Fibroblast of lung (primary cell): ENCODE data around the gene ASPHD2. TPM values are rescaled to one million over a fixed set of nuclear protein-coding genes. Genes with fewer than 3 reads are reported as not detected.

Source experiments
- DNase-seq, 2 donors: peaks; one replicate each; pipeline versions ENCODE4 v3.0.0 to v3.0.0-alpha.2; 2010; ENCODE audit warnings: low read depth in 2 of 2
- H2AFZ ChIP-seq: 2 replicates; pipeline ENCODE4 v1.5.1; 2012; ENCODE audit warnings: low read length, control low read depth, inconsistent platforms
- H3K27ac ChIP-seq: 2 replicates; pipeline ENCODE4 v1.5.1; 2011; ENCODE audit warnings: low read length, control low read depth; ENCODE audit not compliant: insufficient read depth
- H3K27me3 ChIP-seq: 2 replicates; pipeline ENCODE4 v1.5.1; 2011; ENCODE audit warnings: mild to moderate bottlenecking, low read length; ENCODE audit not compliant: control insufficient read depth, insufficient read depth
- H3K36me3 ChIP-seq: 2 replicates; pipeline ENCODE4 v1.5.1; 2011; ENCODE audit warnings: low read length; ENCODE audit not compliant: control insufficient read depth, insufficient read depth
- H3K4me1 ChIP-seq: 2 replicates; pipeline ENCODE4 v1.5.1; 2011; ENCODE audit warnings: low read length; ENCODE audit not compliant: control insufficient read depth, insufficient read depth; ENCODE audit errors: extremely low read depth
- H3K4me2 ChIP-seq: 2 replicates; pipeline ENCODE4 v1.5.1; 2011; ENCODE audit warnings: low read length, control low read depth; ENCODE audit not compliant: insufficient read depth; ENCODE audit errors: extremely low read depth
- H3K4me3 ChIP-seq, 4 experiments: fragments of 200-600 bp in 1 of 4; sonication (generic) in 1 of 4; replicated peaks in 1 of 4; 2 replicates each; pipeline ENCODE4 v1.5.1; 2011 to 2016; ENCODE audit warnings: low read length in 4 of 4, low read depth in 3 of 4, mild to moderate bottlenecking in 3 of 4, control low read depth in 2 of 4, inconsistent platforms in 1 of 4, mixed read lengths in 1 of 4; ENCODE audit not compliant: insufficient read depth in 1 of 4; ENCODE audit errors: control extremely low read depth in 1 of 4
- H3K79me2 ChIP-seq: 2 replicates; pipeline ENCODE4 v1.5.1; 2012; ENCODE audit warnings: mild to moderate bottlenecking, low read length, inconsistent platforms; ENCODE audit not compliant: control insufficient read depth, insufficient read depth
- H3K9ac ChIP-seq: 2 replicates; pipeline ENCODE4 v1.5.1; 2011; ENCODE audit warnings: mild to moderate bottlenecking, low read length, control low read depth; ENCODE audit not compliant: insufficient read depth
- H3K9me3 ChIP-seq: 2 replicates; pipeline ENCODE4 v1.5.1; 2012; ENCODE audit warnings: low read depth, low read length; ENCODE audit not compliant: control insufficient read depth, insufficient read depth
- H4K20me1 ChIP-seq: 2 replicates; pipeline ENCODE4 v1.5.1; 2011; ENCODE audit warnings: low read length; ENCODE audit not compliant: control insufficient read depth, insufficient read depth; ENCODE audit errors: extremely low read depth
- CTCF ChIP-seq, 2 donors: IDR thresholded peaks in 1 of 2; conservative IDR thresholded peaks in 1 of 2; 1 replicate in 1 of 2; 2 replicates in 1 of 2; pipeline ENCODE4 v1.5.1; 2011 to 2012; ENCODE audit warnings: low read length in 2 of 2, control low read depth in 1 of 2, inconsistent platforms in 1 of 2, low read depth in 1 of 2, mild to moderate bottlenecking in 1 of 2
- EZH2 ChIP-seq: IDR thresholded peaks from 2 replicates; pipeline ENCODE4 v1.5.1; 2012; ENCODE audit warnings: low read length, control low read depth, mild to moderate bottlenecking; ENCODE audit errors: missing control alignments
- polyA plus RNA-seq, 2 donors: library from polyadenylated mRNA; depleted of rRNA in 1 of 2; stranded (reverse) in 1 of 2; unstranded in 1 of 2; fragments of >200 nt; gene quantifications; 2 replicates each; pipeline ENCODE4 v1.2.1, GENCODE V29; 2011 to 2012; ENCODE audit warnings: missing spikeins in 1 of 2
- total RNA-seq: library from RNA; depleted of rRNA; stranded (reverse); fragments of >200 nt; gene quantifications from 2 replicates; pipeline ENCODE4 v1.2.1, GENCODE V29; 2014

Gene ASPHD2
- total and polyA plus RNA-seq, 2 donors (not counting 1 experiment from before 2014, with no cell fraction given) = 0.42 to 1.7 TPM

- no peak overlapping the region for H3K27ac ChIP-seq
- peaks cover 3% of the 10 kb centered on the region for H3K27me3 ChIP-seq
- DNase-seq = no peak
- H3K4me2 ChIP-seq = no peak overlapping the region
- H3K9me3 ChIP-seq = no peaks in the 10 kb centered on the region
- no peaks in the 10 kb centered on the region for H4K20me1 ChIP-seq
- no peak overlapping the region for H3K4me3 ChIP-seq
- no peak overlapping the region for H2AFZ ChIP-seq
- no peaks in the 10 kb centered on the region for H3K4me1 ChIP-seq
- no peak for TF ChIP-seq CTCF (conservative IDR thresholded peaks at IDR 0.05 in 1 of 2, IDR thresholded peaks at IDR 0.05 in 1 of 2; ENCODE audit: low read depth in 1 of 2, low read length in 2 of 2)
- no peak for TF ChIP-seq EZH2
- H3K36me3 ChIP-seq = no peaks in the 10 kb centered on the region
- no peaks in the 10 kb centered on the region for H3K79me2 ChIP-seq
- no peak overlapping the region for H3K9ac ChIP-seq
These were observed 46.3 kb upstream of the ASPHD2 start for GRCh38 chr22:26382782-26383181.

- H3K4me2 ChIP-seq = no peak overlapping the region
- H3K4me1 ChIP-seq = no peaks in the 10 kb centered on the region
- no peaks in the 10 kb centered on the region for H3K36me3 ChIP-seq
- DNase-seq = no peak
- H2AFZ ChIP-seq = no peak overlapping the region
- TF ChIP-seq CTCF (conservative IDR thresholded peaks at IDR 0.05 in 1 of 2, IDR thresholded peaks at IDR 0.05 in 1 of 2; ENCODE audit: low read depth in 1 of 2, low read length in 2 of 2) (no peak), EZH2 (no peak)
- H3K9ac ChIP-seq = no peak overlapping the region
- H4K20me1 ChIP-seq = no peaks in the 10 kb centered on the region
- peaks cover 3% of the 10 kb centered on the region for H3K27me3 ChIP-seq
- H3K4me3 ChIP-seq = no peak overlapping the region
- no peaks in the 10 kb centered on the region for H3K79me2 ChIP-seq
- H3K9me3 ChIP-seq = no peaks in the 10 kb centered on the region
- H3K27ac ChIP-seq = no peak overlapping the region
These were observed 45.0 kb upstream of the ASPHD2 start for GRCh38 chr22:26383968-26384556.

- Histone ChIP-seq H2AFZ (no peak overlapping the region), H3K36me3 (no peaks in the 10 kb centered on the region), H4K20me1 (no peaks in the 10 kb centered on the region), H3K27ac (no peak overlapping the region), H3K9me3 (no peaks in the 10 kb centered on the region), H3K79me2 (no peaks in the 10 kb centered on the region), H3K4me3 (no peak overlapping the region), H3K4me1 (no peaks in the 10 kb centered on the region), H3K27me3 (peaks cover 3% of the 10 kb centered on the region), H3K9ac (no peak overlapping the region), H3K4me2 (no peak overlapping the region)
- no peak for TF ChIP-seq CTCF (conservative IDR thresholded peaks at IDR 0.05 in 1 of 2, IDR thresholded peaks at IDR 0.05 in 1 of 2; ENCODE audit: low read depth in 1 of 2, low read length in 2 of 2)
- TF ChIP-seq EZH2 = no peak
- DNase-seq = no peak
These were observed 43.9 kb upstream of the ASPHD2 start for GRCh38 chr22:26385164-26385563.
